ENCODE measurements around the gene B3GNT3.

Gene B3GNT3

DNA sequence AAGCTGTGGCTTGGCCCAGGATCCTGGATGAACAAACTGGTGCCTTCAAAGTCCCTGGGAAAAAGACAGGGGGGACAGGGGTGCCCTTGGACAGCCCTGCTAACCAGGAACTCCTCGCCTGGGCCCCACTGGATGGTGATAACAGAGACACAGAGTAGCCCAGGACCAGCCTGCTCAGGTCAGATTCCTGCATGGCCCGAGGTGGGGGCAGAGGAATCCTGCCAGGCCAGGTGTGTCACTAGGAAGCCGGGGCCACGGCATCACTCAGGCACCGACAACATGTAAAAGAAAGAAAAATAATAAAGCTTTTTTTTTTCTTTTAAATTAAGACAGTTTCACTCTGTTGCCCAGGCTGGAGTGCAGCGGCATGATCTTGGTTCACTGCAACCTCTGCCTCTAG, 59.1 kb downstream of the B3GNT3 start:
- DNase-seq (ENCODE audit: low read depth in 2 of 2) = no peak
- no peak for TF ChIP-seq CTCF (IDR thresholded peaks at IDR 0.05; ENCODE audit: low read depth, low read length)

DNA sequence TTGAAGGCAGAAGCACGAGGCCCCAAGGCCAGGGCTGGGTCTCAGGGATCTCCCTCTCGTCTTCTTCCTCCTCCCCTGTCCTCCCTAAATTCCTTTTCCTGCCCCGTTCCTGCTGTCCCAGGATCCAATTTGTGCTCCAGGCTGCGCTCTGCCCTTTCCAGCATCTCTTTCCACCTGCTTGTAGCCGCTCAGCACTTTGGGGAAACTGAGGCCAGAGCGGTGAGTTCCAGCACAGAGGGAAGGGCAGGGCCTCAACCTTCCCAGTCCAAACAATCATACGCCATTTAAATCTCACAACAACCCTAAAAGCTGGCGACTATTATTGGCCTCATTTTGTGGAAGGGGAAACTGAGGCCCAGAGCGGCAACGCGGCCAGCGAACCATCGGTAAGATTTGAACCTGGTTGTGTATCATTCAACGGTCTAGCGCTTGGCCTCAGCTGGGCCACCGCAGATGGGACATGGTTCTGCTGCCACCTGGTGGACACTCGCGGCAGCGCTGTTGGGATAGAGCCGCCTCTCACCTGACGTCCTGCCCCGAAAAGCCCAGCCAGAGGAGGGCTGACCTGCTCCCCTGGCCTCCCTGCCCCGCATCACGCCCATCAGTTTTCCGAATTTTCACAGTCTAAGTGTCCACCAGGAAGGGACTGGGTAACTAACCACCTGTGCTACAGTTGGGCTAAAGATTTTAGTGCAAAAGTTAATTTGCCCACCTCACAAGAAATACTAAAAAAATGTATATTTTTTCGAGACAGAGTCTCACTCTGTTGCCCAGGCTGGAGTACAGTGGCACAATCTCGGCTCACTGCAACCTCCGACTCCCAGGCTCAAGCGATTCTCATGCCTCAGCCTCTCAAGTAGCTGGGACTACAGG, 60.6 kb downstream of the B3GNT3 start:
- DNase-seq (ENCODE audit: low read depth in 2 of 2) = peak; percentile 76
- no peak overlapping the region for H3K4me3 ChIP-seq (replicated peaks in 1 of 2; ENCODE audit: low read depth in 2 of 2, low read length in 2 of 2)

More for the DNA sequence above, 59.1 kb downstream of the B3GNT3 start:
- H3K4me3 ChIP-seq (replicated peaks in 1 of 2; ENCODE audit: low read depth in 2 of 2, low read length in 2 of 2) = no peak overlapping the region

DNA sequence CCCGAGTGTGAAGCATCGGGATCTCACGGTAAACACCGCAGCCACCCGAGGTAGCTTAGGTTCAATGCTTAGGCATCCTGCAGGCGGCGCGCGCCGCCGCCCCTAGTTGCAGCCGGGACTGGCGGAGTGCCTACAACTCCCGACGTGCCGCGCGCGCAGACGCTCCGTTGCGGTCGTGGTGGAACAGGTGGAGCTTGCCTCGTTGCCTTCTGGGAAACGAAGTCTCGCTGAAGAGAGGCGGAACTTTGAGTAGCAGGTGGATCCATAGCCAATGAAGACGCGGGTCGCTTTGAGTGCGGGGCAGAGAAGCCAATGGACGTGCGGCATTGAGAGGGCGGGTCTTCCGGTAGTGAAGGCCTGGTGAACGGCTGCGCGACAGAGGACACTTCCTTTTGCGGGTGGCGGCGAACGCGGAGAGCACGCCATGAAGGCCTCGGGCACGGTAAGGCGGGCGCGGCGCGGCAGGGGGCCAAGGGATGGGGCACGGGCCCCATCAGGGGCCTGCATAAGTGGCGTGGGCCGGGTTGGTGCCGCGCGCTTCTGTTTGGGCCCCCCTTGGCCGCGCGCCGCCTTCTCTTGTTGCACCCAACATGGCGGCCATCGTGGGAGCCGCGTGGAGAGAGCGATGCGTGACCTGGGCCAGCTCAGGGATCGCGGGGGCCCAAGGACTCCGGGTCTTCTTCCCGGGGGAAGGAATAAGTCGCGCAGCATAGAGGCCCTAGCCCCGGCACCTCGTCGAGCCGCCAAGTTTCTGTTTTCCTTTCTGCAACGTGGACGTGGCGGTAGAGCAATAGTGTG, 64.8 kb downstream of the B3GNT3 start, which contains the start of gene RPL18A:
Gene RPL18A, plus strand, starts transcription at position 378 of the 798 bp plus-strand sequence. Its CDS starts 47 bp downstream, at position 425.
- H3K4me3 ChIP-seq (replicated peaks in 1 of 2; ENCODE audit: low read depth in 2 of 2, low read length in 2 of 2) = peak within 1 kb of the TSS; percentile 78 to 99
- peak; percentile 100 for DNase-seq (ENCODE audit: low read depth in 2 of 2)
- TF ChIP-seq CTCF (IDR thresholded peaks at IDR 0.05; ENCODE audit: low read depth, low read length) = peak; percentile 80

More for the DNA sequence above, 60.6 kb downstream of the B3GNT3 start:
- peak; percentile 96 for TF ChIP-seq CTCF (IDR thresholded peaks at IDR 0.05; ENCODE audit: low read depth, low read length)

DNA sequence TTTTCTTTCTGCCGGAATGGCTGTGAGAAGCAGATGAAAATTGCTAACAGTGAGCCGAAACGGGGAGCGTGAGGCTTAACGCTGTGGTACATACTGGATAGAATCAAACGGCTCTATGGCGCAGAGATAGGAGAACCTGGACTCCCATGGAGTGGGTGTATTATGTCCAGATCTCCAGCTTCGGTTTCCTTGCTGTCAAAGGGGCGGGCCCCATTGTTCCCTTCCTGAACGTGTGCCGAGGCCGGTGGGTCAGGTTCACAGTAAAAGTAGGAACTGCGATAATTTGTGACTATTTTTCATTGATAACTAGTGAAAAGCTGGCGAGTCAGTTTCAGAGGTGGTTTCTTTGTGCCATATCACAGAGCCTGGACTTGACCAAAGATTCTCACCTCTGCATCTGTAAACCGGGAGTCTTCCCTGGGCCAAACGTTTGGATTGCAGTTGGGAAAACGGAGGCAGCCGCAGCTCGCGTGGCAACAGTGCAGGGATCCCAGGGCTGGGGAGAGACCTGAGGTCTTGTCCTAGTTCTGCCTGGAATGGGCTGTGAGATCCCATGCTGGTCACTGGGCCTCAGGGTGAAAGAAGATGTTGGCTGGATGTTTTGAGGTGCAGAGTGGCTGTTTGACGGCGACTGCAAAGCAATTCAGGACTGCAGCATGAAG, 65.5 kb downstream of the B3GNT3 start:
- H3K4me3 ChIP-seq (replicated peaks in 1 of 2; ENCODE audit: low read depth in 2 of 2, low read length in 2 of 2) = peak overlapping the region; percentile 78 to 99
- DNase-seq (ENCODE audit: low read depth in 2 of 2) = no peak
- TF ChIP-seq CTCF (IDR thresholded peaks at IDR 0.05; ENCODE audit: low read depth, low read length) = no peak

DNA sequence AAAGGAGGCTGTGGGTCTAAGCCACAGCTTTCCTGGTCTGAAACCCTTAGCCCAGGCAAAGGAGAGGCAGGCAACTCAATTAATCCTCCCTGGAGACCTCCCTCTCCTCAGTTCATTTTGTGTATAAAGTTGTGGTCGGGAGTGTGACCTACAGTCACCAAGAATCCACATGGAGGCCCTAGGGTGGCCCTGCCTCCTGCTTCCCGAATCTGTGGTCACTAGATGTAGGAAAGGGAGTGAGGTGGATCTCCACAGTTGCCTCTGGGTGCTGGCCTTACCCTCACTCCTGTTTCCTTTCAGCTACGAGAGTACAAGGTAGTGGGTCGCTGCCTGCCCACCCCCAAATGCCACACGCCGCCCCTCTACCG, 66.0 kb downstream of the B3GNT3 start:
- peak overlapping the region; percentile 78 to 99 for H3K4me3 ChIP-seq (replicated peaks in 1 of 2; ENCODE audit: low read depth in 2 of 2, low read length in 2 of 2)
- no peak for TF ChIP-seq CTCF (IDR thresholded peaks at IDR 0.05; ENCODE audit: low read depth, low read length)
- DNase-seq (ENCODE audit: low read depth in 2 of 2) = no peak

DNA sequence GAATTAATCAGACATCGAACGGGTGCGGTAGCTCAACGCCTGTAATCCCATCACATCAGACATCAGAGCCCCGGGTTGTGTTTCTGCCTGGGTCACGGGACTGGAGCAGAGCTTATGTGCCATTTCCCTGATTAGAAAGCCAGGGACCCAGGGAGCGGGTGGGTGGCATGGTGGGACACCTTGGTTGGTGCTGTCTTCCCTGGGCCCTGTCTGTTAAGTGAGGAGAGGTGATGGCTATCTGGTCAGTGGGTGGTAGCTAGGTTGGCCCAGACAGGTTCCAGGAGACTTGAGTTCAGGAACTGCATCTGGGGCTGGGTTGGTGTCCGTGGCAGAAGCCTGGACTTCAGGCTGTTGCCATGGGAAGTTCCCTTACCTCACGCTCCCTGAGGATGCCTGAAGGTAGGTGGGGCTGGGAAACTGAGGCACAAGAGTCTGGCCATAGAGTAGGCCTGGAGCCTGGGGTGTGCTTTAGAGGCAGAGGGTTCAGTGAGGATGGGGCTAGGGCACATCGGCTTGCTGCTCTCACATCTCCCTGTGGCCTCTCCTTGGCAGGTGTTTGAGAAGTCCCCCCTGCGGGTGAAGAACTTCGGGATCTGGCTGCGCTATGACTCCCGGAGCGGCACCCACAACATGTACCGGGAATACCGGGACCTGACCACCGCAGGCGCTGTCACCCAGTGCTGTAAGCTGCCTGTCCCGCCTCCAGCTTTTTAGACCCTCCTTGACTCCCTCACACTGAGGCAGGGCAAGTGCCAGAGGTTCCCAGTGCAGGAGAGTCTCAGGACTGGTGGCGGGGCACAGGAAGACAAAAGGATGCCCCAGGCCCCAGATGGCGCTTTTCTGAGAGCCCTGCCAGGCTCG, 66.8 kb downstream of the B3GNT3 start:
- no peak for TF ChIP-seq CTCF (IDR thresholded peaks at IDR 0.05; ENCODE audit: low read depth, low read length)
- peak overlapping the region; percentile 78 to 99 for H3K4me3 ChIP-seq (replicated peaks in 1 of 2; ENCODE audit: low read depth in 2 of 2, low read length in 2 of 2)
- no peak for DNase-seq (ENCODE audit: low read depth in 2 of 2)

All from cardiac fibroblast (primary cell).